ENCODE measurements around the gene FAM227A.

The FAM227A gene

GRCh38 chr22:38656256-38657044 lies at the start of gene FAM227A, which contains the start of gene CBY1:
TSS of gene FAM227A (minus strand) at chr22:38656392. CDS start at chr22:38650168, 6,224 bp downstream.
TSS of gene CBY1 (plus strand) at chr22:38656638. CDS start at chr22:38668055, 11,417 bp downstream.
- ATAC-seq, result peak; percentile 91

GRCh38 chr22:38705235-38706100 lies 49.3 kb upstream of the FAM227A start, which contains the start of gene GTPBP1:
TSS of gene GTPBP1 (plus strand) at chr22:38705944. CDS start at chr22:38705956, 12 bp downstream.
- peak; percentile 89 for ATAC-seq

More at GRCh38 chr22:38656256-38657044, at the start of gene FAM227A, which contains the start of gene CBY1:
- peak; percentile 92 for DNase-seq

DNA sequence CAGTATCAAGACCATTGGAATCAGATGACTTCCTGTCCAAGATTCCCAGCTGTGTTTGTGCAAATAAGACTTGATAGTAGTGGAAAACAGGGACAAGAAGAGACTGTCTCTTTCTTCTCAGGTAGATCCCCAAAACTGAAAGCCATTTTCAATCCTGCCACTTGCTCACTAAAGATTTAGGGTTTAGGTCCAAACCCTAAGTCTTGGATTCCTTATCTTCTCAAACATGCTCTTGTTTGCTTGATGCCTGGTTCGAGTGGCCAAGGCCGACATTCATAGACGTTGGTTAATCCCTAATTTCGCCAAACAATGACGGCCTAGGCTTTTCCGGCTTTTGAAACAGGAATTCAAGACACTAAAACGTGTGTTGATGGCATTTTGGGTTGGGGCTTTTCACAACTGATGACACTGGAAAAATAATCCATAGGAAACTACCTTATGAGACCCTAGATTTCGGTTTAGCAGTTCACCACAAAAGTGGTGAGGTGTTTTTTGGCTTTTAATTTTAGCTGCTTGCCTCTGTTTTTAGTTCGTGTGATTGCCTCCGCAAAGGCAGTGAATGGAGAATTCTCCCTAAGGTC lies 48.6 kb upstream of the FAM227A start:
- ATAC-seq, result no peak

More at GRCh38 chr22:38705235-38706100, 49.3 kb upstream of the FAM227A start, which contains the start of gene GTPBP1:
- DNase-seq, result peak; percentile 95

GRCh38 chr22:38700789-38701628 lies 44.8 kb upstream of the FAM227A start, which contains the start of gene JOSD1:
TSS of gene JOSD1 (minus strand) at chr22:38700943. CDS start at chr22:38699987, 956 bp downstream.
- DNase-seq (peak; percentile 100), ATAC-seq (peak; percentile 44)

More for the DNA sequence above, 48.6 kb upstream of the FAM227A start:
- no peak for DNase-seq

DNA sequence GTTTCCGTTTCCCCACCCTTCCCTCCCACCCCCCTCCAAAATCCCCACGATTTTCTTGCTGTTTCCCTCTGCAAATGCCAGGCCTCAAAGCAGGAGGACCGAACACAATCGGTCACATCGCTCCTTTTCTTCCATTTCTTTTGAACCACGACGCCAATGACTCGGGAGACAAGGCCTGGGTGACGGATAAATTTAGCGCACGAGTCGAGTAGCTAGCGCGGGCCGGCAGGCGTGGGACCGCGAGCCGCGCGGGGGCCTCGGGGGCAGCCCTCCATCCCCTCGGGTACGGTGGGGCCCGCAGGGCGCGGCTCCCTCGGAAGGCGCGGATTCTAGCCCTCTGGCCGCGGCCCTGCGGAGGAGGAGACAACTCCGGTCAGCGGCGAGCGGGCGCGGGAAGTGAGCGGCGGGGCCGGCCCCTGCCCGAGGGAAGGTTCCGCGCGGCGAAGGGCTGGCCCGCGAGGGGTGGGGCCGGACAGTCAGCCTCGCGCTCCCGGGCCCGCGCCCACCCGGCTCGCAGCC lies 44.1 kb upstream of the FAM227A start:
- DNase-seq, result no peak
- ATAC-seq, result peak; percentile 8

- ATAC-seq (no peak), DNase-seq (no peak)
Observed at GRCh38 chr22:38699784-38700183, 43.6 kb upstream of the FAM227A start.

DNA sequence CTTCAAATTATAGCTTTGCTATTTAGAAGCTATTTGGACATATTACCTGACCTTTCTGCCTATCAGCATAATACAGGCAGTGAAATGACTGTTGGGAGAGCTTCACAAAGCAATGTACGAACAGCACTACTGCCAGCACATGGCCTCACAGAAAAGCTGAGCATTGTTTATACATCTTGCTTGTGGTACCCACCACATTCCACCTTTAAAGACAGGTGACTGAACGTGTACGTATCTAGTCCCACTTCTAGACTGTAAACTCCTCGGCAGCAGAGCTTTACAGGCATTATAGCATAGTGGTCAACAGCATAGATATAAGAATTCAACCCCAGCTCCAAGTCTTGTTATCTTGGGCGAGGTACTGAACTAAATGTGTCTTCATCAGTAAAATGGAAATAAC lies 43.0 kb upstream of the FAM227A start:
- DNase-seq (no peak), ATAC-seq (no peak)

GRCh38 chr22:38698407-38699094 lies 42.4 kb upstream of the FAM227A start:
- no peak for ATAC-seq
- DNase-seq, result no peak

DNA sequence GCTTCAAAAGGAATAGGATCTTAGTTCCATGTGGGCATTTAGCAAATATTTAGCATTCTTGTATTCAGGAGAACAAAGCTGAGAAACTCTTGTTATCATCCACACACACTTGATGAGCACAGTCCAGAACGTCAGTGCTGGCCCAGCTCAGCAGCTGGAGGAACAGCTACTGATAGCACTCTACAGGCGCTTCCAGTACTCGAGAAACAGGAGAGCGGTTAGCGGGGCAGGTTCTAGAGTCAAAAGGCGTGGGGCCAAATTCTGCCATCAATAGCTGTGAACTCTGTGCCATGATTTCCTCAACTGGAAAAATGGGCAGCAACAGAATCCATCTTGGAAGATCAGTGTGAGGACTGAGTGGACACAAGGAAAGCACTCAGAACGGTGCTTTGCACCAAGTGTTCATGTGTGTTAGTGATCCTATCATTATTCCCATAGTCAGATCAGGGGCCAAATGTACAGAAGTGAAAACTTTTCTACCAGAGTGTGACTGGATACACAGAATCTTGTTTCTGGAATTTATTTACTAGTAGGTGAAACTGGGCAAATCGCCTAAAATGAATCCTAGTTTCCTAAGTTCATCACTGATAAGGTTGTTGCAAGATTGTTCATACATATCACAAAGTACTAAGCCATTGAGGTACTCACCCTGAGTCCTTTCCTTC lies 41.4 kb upstream of the FAM227A start:
- ATAC-seq (no peak), DNase-seq (no peak)

- ATAC-seq, result peak; percentile 52
Observed at GRCh38 chr22:38696606-38697424, 40.6 kb upstream of the FAM227A start.

GRCh38 chr22:38694940-38695339 lies 38.7 kb upstream of the FAM227A start:
- ATAC-seq (no peak), DNase-seq (no peak)

More at GRCh38 chr22:38696606-38697424, 40.6 kb upstream of the FAM227A start:
- no peak for DNase-seq

- ATAC-seq (no peak), DNase-seq (no peak)
Observed at GRCh38 chr22:38694049-38694448, 37.9 kb upstream of the FAM227A start.

DNA sequence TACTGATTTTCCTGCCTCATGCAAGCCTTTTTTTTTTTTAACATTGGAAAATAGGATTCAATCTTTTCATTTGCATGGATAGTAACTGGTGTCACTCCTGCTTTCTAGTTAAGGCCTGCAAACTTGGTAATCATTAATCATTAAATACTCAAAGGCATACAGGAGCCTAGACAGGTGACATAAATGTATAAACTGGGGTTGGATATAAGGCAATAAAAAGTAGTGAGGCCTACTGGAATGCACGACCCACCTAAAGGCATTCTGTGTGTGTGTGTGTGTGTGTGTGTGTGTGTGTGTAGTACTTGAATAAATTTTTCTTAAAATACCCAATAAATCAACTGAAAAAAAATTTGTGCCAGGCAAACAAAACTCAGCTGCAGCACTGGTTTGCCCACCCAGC lies 33.5 kb upstream of the FAM227A start:
- no peak for ATAC-seq
- no peak for DNase-seq

- ATAC-seq (no peak), DNase-seq (no peak)
Observed at GRCh38 chr22:38685761-38686160, 29.6 kb upstream of the FAM227A start.

DNA sequence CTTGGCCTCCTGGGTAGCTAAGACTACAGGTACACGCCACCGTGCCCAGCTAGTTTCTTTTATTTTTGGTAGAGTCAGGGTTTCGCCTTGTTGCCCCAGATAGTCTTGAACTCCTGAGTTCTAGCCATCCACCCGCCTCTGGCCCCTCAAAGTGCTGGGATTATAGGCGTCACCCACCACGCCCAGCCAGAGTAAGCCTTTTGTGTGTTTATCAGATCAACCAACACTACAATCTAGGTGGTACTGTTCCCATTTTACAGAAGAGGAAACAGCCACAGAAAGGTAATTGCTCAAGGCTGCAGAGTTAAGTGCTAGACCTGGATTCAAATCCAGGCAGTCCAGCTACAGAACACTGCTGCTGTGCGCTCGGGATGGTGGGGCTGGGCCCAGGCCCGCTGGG lies 28.7 kb upstream of the FAM227A start:
- DNase-seq (no peak), ATAC-seq (no peak)

- DNase-seq (peak; percentile 92), ATAC-seq (peak; percentile 100)
Observed at GRCh38 chr22:38681582-38682335, 25.6 kb upstream of the FAM227A start, which contains the start of gene TOMM22. TSS of gene TOMM22 (plus strand) at chr22:38681957. CDS start at chr22:38681979, 22 bp downstream.

DNA sequence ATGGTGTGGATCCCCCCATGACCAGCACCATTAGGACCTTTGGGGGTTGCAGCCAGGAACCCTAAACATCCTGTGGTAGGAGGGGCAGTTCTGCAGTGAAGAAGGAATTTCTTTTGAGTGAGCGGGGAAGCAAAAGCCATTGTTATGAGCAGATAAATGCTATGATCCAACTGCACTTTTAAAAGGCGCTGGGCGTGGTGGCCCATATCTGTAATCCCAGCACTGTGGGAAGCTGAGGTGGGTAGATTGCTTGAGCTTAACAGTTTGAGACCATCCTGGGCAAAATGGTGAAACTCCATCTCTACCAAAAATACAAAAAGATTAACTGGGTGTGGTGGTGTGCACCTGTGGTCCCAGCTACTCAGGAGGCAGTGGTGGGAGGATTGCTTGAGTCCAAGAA lies 19.6 kb upstream of the FAM227A start:
- ATAC-seq (no peak), DNase-seq (no peak)

- ATAC-seq (no peak), DNase-seq (no peak)
Observed at GRCh38 chr22:38674888-38675287, 18.7 kb upstream of the FAM227A start.

Measured in stimulated activated naive CD8-positive, alpha-beta T cell treated with anti-CD3 and anti-CD28 coated beads, Interleukin-15, Interleukin-2, amounts not matched to agents 100 U/mL and 50 U/mL, for 24 hours (primary cell).